Type B pancreatic cell (in vitro differentiated cells): ENCODE measurements around the gene MIER2. TPM values are rescaled to one million over a fixed set of nuclear protein-coding genes. Genes with fewer than 3 reads are reported as not detected.
"Not testable (repeated sequence)": the region's sequence is repeated elsewhere in the genome, so short reads cannot be mapped to it uniquely, and the experiment has no call there.

ENCODE experiments used
- DNase-seq: peaks from one replicate; pipeline ENCODE4 v3.0.0; 2021; ENCODE audit warnings: mixed read lengths; ENCODE audit not compliant: unreplicated experiment; ENCODE audit errors: extremely low spot score
- H3K27ac Mint-ChIP-seq: 2 replicates; pipeline ENCODE4 v1.8.0; 2021; ENCODE audit warnings: mild to moderate bottlenecking, mixed read lengths
- H3K27me3 Mint-ChIP-seq: 2 replicates; pipeline ENCODE4 v1.8.0; 2021; ENCODE audit warnings: mixed read lengths
- H3K36me3 Mint-ChIP-seq: 2 replicates; pipeline ENCODE4 v1.8.0; 2021; ENCODE audit warnings: mixed read lengths
- H3K4me1 Mint-ChIP-seq: one replicate; pipeline ENCODE4 v1.8.0; 2021; ENCODE audit warnings: mixed read lengths; ENCODE audit not compliant: unreplicated experiment
- H3K4me3 Mint-ChIP-seq: 2 replicates; pipeline ENCODE4 v1.8.0; 2021; ENCODE audit warnings: mild to moderate bottlenecking, mixed read lengths
- H3K9me3 Mint-ChIP-seq: 2 replicates; pipeline ENCODE4 v1.8.0; 2021; ENCODE audit warnings: mixed read lengths
- total RNA-seq: library from RNA; stranded (reverse); gene quantifications from 2 replicates; pipeline ENCODE4 v1.2.1, GENCODE V29; 2021; ENCODE audit warnings: low replicate concordance
- TF ChIP-seq, protein P1 (sequence below): fragments of 200-600 bp; sonication (generic); conservative IDR thresholded peaks from 2 replicates; pipeline ENCODE4 v1.5.0; 2021; ENCODE audit warnings: antibody characterized with exemption, mild to moderate bottlenecking

MIER2 gene
- total RNA-seq, 1 donor from 2014 or later, result 42.3 TPM

DNA sequence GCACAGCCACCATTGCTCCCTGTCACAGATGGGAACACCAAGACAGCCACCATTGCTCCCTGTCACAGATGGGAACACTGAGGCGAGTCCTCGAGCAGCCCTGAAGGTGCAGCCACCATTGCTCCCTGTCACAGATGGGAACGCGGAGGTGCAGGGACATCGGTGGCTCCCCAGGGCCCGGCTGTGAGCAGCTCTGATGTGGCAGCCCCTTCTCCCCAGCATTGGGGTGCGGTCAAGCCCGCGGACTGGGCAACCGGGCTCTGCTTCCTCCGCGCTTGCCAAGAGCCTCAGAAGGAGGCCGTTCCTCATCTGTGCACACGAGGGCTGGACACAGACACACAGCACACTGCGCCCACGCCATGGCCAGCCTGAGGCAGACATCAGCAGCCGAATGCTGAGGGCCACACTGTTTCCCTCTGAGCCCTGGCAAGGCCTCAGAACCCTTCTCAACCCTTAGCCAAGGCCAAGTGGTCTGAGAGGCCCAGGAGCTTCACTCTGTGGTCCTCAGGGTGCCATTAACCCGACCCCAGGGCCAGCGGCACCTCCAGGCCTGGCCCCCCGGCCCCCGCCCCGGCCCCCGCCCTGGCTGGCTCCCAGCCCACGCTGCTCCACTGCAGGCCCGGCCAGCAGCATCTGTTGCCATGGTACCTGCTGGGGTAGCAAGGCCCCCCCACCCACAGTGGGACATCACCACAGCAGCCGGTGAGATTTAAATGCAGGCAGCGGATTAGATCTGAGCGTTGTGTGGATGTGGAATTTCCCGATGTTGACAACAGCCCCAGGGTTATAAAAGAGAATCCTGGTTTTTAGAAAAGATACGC is 46.0 kb upstream of the MIER2 start:
- H3K36me3 Mint-ChIP-seq, result no peaks in the 10 kb centered on the region
- TF ChIP-seq, protein P1, sequence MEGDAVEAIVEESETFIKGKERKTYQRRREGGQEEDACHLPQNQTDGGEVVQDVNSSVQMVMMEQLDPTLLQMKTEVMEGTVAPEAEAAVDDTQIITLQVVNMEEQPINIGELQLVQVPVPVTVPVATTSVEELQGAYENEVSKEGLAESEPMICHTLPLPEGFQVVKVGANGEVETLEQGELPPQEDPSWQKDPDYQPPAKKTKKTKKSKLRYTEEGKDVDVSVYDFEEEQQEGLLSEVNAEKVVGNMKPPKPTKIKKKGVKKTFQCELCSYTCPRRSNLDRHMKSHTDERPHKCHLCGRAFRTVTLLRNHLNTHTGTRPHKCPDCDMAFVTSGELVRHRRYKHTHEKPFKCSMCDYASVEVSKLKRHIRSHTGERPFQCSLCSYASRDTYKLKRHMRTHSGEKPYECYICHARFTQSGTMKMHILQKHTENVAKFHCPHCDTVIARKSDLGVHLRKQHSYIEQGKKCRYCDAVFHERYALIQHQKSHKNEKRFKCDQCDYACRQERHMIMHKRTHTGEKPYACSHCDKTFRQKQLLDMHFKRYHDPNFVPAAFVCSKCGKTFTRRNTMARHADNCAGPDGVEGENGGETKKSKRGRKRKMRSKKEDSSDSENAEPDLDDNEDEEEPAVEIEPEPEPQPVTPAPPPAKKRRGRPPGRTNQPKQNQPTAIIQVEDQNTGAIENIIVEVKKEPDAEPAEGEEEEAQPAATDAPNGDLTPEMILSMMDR, result no peak
- peaks cover 2% of the 10 kb centered on the region for H3K9me3 Mint-ChIP-seq
- no peak for DNase-seq
- H3K4me1 Mint-ChIP-seq, result no peaks in the 10 kb centered on the region
- no peak overlapping the region for H3K27ac Mint-ChIP-seq
- H3K4me3 Mint-ChIP-seq, result no peak overlapping the region
- peaks cover 7% of the 10 kb centered on the region for H3K27me3 Mint-ChIP-seq

DNA sequence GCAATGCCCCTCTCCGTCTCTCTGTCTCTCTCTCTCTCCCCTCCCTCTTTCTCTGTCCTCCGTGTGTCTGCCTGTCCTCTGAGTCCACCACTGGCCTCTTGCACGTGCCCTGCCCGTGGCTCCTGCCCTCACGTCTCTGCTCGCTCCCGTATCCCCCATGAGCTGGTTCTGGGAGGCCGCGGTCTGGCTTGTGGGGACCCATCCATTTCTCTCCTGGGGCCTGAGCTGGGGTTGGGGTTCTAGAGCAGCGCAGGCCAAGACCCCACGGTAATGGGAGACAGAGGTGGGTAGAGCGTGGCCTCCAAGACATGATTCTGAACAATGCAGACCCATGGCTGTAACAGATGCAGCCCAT is 45.3 kb upstream of the MIER2 start:
- H3K4me3 Mint-ChIP-seq, result no peak overlapping the region
- H3K27me3 Mint-ChIP-seq, result peaks cover 7% of the 10 kb centered on the region
- H3K4me1 Mint-ChIP-seq, result no peaks in the 10 kb centered on the region
- TF ChIP-seq, protein P1, result no peak
- H3K9me3 Mint-ChIP-seq, result no peaks in the 10 kb centered on the region
- H3K27ac Mint-ChIP-seq, result no peak overlapping the region
- H3K36me3 Mint-ChIP-seq, result no peaks in the 10 kb centered on the region
- no peak for DNase-seq

GRCh38 chr19:389255-389934 is 44.8 kb upstream of the MIER2 start:
- Mint-ChIP-seq H3K27me3 (peaks cover 7% of the 10 kb centered on the region), H3K9me3 (no peaks in the 10 kb centered on the region), H3K27ac (no peak overlapping the region), H3K36me3 (no peaks in the 10 kb centered on the region), H3K4me3 (no peak overlapping the region), H3K4me1 (peaks cover 3% of the 10 kb centered on the region)
- TF ChIP-seq, protein P1, result no peak
- DNase-seq, result no peak

DNA sequence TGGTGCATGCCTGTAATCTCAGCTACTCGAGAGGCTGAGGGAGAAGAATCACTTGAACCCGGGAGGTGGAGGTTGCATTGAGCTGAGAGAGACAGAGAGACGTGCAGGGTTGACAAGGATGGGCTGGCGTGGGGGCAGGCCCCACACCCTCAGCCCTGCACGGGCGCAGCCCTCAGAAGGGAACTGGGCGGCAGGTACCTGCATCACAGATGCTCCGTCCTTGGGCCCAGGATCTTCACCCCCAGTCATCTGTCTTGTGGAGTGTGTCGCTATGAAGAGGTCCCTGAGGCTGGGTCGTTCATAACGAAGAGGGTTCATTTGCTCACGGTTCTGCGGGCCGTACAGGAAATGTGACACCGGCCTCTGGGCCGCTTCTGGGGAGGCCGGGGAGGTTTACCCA is 44.1 kb upstream of the MIER2 start:
- no peaks in the 10 kb centered on the region for H3K36me3 Mint-ChIP-seq
- H3K27ac Mint-ChIP-seq, result no peak overlapping the region
- no peaks in the 10 kb centered on the region for H3K9me3 Mint-ChIP-seq
- no peak overlapping the region for H3K4me3 Mint-ChIP-seq
- TF ChIP-seq, protein P1, result no peak
- peaks cover 5% of the 10 kb centered on the region for H3K4me1 Mint-ChIP-seq
- DNase-seq, result no peak
- peaks cover 10% of the 10 kb centered on the region for H3K27me3 Mint-ChIP-seq

- no peak overlapping the region for H3K4me3 Mint-ChIP-seq
- no peak for DNase-seq
- TF ChIP-seq, protein P1, result no peak
- H3K4me1 Mint-ChIP-seq, result peaks cover 5% of the 10 kb centered on the region
- peak overlapping the region; percentile 75 for H3K27ac Mint-ChIP-seq
- H3K36me3 Mint-ChIP-seq, result no peaks in the 10 kb centered on the region
- H3K9me3 Mint-ChIP-seq, result no peaks in the 10 kb centered on the region
- H3K27me3 Mint-ChIP-seq, result peaks cover 15% of the 10 kb centered on the region
These were observed 43.2 kb upstream of the MIER2 start for GRCh38 chr19:387777-388176.

DNA sequence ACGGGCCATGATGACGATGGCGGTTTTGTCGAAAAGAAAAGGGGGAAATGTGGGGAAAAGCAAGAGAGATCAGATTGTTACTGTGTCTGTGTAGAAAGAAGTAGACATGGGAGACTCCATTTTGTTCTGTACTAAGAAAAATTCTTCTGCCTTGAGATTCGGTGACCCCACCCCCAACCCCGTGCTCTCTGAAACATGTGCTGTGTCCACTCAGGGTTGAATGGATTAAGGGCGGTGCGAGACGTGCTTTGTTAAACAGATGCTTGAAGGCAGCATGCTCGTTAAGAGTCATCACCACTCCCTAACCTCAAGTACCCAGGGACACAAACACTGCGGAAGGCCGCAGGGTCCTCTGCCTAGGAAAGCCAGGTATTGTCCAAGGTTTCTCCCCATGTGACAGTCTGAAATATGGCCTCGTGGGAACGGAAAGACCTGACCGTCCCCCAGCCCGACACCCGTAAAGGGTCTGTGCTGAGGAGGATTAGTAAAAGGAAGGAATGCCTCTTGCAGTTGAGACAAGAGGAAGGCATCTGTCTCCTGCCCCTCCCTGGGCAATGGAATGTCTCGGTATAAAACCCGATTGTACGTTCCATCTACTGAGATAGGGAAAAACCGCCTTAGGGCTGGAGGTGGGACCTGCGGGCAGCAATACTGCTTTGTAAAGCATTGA is 42.2 kb upstream of the MIER2 start:
- H3K27ac Mint-ChIP-seq, result peak overlapping the region; percentile 85
- H3K4me3 Mint-ChIP-seq, result peak overlapping the region; percentile 41
- not testable (repeated sequence) for H3K4me1 Mint-ChIP-seq, H3K36me3 Mint-ChIP-seq, H3K9me3 Mint-ChIP-seq, DNase-seq
- H3K27me3 Mint-ChIP-seq, result peaks cover 17% of the 10 kb centered on the region

DNA sequence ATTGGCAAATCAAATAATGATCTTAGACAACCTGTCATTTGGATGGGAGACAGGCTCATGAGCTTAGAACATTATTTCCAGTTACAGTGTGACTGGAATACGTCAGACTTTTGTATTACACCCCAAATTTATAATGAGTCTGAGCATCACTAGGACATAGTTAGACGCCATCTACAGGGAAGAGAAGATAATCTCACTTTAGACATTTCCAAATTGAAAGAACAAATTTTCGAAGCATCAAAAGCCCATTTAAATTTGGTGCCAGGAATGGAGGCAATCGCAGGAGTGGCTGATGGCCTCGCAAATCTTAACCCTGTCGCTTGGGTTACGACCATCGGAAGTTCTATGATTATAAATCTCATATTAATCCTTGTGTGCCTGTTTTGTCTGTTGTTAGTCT is 41.6 kb upstream of the MIER2 start:
- H3K27ac Mint-ChIP-seq, result peak overlapping the region; percentile 85
- not testable (repeated sequence) for H3K9me3 Mint-ChIP-seq, H3K4me1 Mint-ChIP-seq, H3K36me3 Mint-ChIP-seq, DNase-seq, H3K4me3 Mint-ChIP-seq
- peaks cover 17% of the 10 kb centered on the region for H3K27me3 Mint-ChIP-seq
